Measurements from ENCODE around the gene SYT14. TPM values are rescaled to one million over a fixed set of nuclear protein-coding genes. Genes with fewer than 3 reads are reported as not detected.

SYT14 gene
- total RNA-seq, 4 donors from 2014 or later, result 0.11 to 0.42 (median 0.15) TPM

DNA sequence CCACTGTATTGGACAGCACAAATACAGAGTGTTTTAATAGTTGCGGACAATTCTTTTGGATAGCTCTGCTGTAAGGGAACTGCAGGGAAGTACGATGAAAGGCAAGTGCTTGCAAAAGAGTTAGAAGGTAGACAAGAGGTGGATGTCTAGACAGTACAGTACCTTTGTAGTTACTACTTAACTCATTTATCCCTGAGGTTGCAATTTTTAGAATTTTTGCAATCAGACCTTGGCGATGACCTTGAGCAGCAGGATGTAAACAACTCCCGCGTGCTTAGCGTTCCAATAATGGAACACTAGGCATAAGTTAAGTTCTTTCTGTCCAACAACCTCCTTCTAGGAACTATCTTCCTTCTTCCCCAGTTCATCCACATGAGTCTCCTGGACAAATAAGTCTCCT is 1.9 kb upstream of the SYT14 start:
- no peak for DNase-seq (ENCODE audit: extremely low spot score)
- no peaks in the 10 kb centered on the region for H3K9me3 ChIP-seq
- H3K4me3 ChIP-seq, result no peak overlapping the region
- H3K27ac ChIP-seq (replicated peaks in 1 of 4), result no peak overlapping the region
- WGBS, result 83% methylated on average over 6 of the region's 6 CpGs
- H3K27me3 ChIP-seq, result peaks cover 0 to 51% (median 8%) of the 10 kb centered on the region in 4 donors
- TF ChIP-seq CTCF (IDR thresholded peaks at IDR 0.05) (no peak), POLR2AphosphoS5 (IDR thresholded peaks at IDR 0.05) (no peak), POLR2A (IDR thresholded peaks at IDR 0.05; ENCODE audit: low read depth) (no peak), EP300 (IDR thresholded peaks at IDR 0.05) (no peak)
- peaks cover 0 to 13% (median 11%) of the 10 kb centered on the region in 4 donors for H3K4me1 ChIP-seq
- H3K36me3 ChIP-seq, result no peaks in the 10 kb centered on the region
- intact Hi-C loops (cut with DNase I), result no loop called here

DNA sequence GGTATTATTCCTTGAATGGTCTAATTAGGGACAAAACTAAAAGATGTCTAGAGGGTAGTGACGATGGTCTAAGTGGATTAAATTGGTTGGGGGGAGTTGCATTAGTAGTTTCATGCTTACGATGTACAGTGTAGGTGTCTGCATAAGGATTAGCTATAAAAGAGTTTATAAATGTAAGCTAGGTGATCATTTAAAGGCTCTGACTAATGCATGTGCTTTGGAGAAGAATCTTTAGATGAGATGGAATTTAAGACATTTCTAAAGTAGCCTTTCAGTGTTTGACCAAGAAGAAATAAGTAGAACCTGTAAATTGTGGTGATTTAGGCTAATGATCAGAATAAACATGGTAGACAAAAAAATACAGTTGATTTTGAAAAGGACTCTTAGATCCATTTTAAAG is 7.4 kb downstream of the SYT14 start:
- Histone ChIP-seq H3K4me3 (no peak overlapping the region), H3K4me1 (no peaks in the 10 kb centered on the region), H3K27ac (replicated peaks in 1 of 4) (no peak overlapping the region), H3K27me3 (peaks cover 0 to 19% (median 0%) of the 10 kb centered on the region in 4 donors), H3K9me3 (no peaks in the 10 kb centered on the region), H3K36me3 (no peaks in the 10 kb centered on the region)
- no peak for DNase-seq (ENCODE audit: extremely low spot score)
- intact Hi-C loops (cut with DNase I), result no loop called here
- TF ChIP-seq POLR2A (IDR thresholded peaks at IDR 0.05; ENCODE audit: low read depth), result no peak
- WGBS, result 79% methylated on average over 2 of the region's 2 CpGs

GRCh38 chr1:209948155-209948554 is 10.1 kb downstream of the SYT14 start:
- no peaks in the 10 kb centered on the region for H3K4me1 ChIP-seq
- no peak for DNase-seq (ENCODE audit: extremely low spot score)
- intact Hi-C loops (cut with DNase I), result no loop called here
- H3K4me3 ChIP-seq, result no peak overlapping the region
- H3K36me3 ChIP-seq, result no peaks in the 10 kb centered on the region
- no peaks in the 10 kb centered on the region for H3K27me3 ChIP-seq
- H3K27ac ChIP-seq (replicated peaks in 1 of 4), result no peak overlapping the region
- WGBS, result 88% methylated on average over 3 of the region's 3 CpGs
- TF ChIP-seq POLR2AphosphoS5 (IDR thresholded peaks at IDR 0.05) (no peak), CTCF (IDR thresholded peaks at IDR 0.05) (no peak), EP300 (IDR thresholded peaks at IDR 0.05) (no peak), POLR2A (IDR thresholded peaks at IDR 0.05; ENCODE audit: low read depth) (no peak)
- no peaks in the 10 kb centered on the region for H3K9me3 ChIP-seq

DNA sequence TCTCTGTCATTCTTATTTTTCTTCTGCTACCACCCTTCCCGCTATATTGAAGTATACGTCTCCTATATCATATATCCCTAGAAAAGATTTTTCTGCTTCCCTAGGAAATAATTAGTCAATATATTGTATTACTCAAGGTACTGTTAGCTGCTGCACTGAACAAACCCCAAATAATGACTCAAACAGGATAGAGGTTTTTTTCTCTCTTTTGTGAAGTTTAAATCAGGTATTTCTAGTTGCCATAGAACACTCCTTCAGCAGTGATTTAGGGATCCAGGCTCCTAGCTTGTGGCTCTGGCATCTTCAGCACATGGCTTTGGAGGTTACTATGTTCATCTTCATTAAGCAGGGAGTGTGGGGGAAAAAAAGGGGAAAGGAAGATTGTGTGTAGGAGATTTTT is 18.1 kb downstream of the SYT14 start:
- WGBS, result 98% methylated on average over 2 of the region's 2 CpGs
- no peak for TF ChIP-seq EP300 (IDR thresholded peaks at IDR 0.05)
- TF ChIP-seq POLR2AphosphoS5 (IDR thresholded peaks at IDR 0.05), result no peak
- no peak for TF ChIP-seq CTCF (IDR thresholded peaks at IDR 0.05)
- no peak for TF ChIP-seq POLR2A (IDR thresholded peaks at IDR 0.05; ENCODE audit: low read depth)
- no peak for DNase-seq (ENCODE audit: extremely low spot score)
- Histone ChIP-seq H3K36me3 (no peaks in the 10 kb centered on the region), H3K27ac (replicated peaks in 1 of 4) (no peak overlapping the region), H3K4me3 (no peak overlapping the region), H3K4me1 (no peaks in the 10 kb centered on the region), H3K27me3 (no peaks in the 10 kb centered on the region), H3K9me3 (no peaks in the 10 kb centered on the region)
- intact Hi-C loops (cut with DNase I), result no loop called here

- TF ChIP-seq EP300 (IDR thresholded peaks at IDR 0.05) (no peak), POLR2AphosphoS5 (IDR thresholded peaks at IDR 0.05) (no peak), POLR2A (IDR thresholded peaks at IDR 0.05; ENCODE audit: low read depth) (no peak), CTCF (IDR thresholded peaks at IDR 0.05) (no peak)
- H3K4me1 ChIP-seq, result no peaks in the 10 kb centered on the region
- WGBS, result 81% methylated on average over 2 of the region's 2 CpGs
- H3K9me3 ChIP-seq, result no peaks in the 10 kb centered on the region
- no peaks in the 10 kb centered on the region for H3K36me3 ChIP-seq
- intact Hi-C loops (cut with DNase I), result no loop called here
- no peak for DNase-seq (ENCODE audit: extremely low spot score)
- H3K27ac ChIP-seq (replicated peaks in 1 of 4), result no peak overlapping the region
- no peak overlapping the region for H3K4me3 ChIP-seq
- no peaks in the 10 kb centered on the region for H3K27me3 ChIP-seq
These were observed 21.6 kb downstream of the SYT14 start for GRCh38 chr1:209959623-209960022.
